Nephron (organoid): Measurements from ENCODE around the gene UBE2I.
"Not testable (repeated sequence)": the region's sequence is repeated elsewhere in the genome, so short reads cannot be mapped to it uniquely, and the experiment has no call there.

Experiments
- H3K27ac Mint-ChIP-seq, 3 experiments: 2 replicates each; pipeline ENCODE4 v1.8.0; 2020; ENCODE audit warnings: mixed read lengths in 3 of 3, mild to moderate bottlenecking in 2 of 3, moderate library complexity in 1 of 3
- H3K27me3 Mint-ChIP-seq: 2 replicates; pipeline ENCODE4 v1.8.0; 2021; ENCODE audit warnings: low read depth, mild to moderate bottlenecking, moderate library complexity, mixed read lengths
- H3K36me3 Mint-ChIP-seq: 2 replicates; pipeline ENCODE4 v1.8.0; 2020; ENCODE audit warnings: low read depth, mixed read lengths
- H3K4me1 Mint-ChIP-seq: 2 replicates; pipeline ENCODE4 v1.8.0; 2020; ENCODE audit warnings: mixed read lengths
- H3K4me3 Mint-ChIP-seq, 3 experiments: 2 replicates each; pipeline ENCODE4 v1.8.0; 2020; ENCODE audit warnings: mild to moderate bottlenecking in 3 of 3, mixed read lengths in 3 of 3, moderate library complexity in 2 of 3
- H3K9me3 Mint-ChIP-seq: 2 replicates; pipeline ENCODE4 v1.8.0; 2020; ENCODE audit warnings: mixed read lengths
- CTCF ChIP-seq, 3 experiments: fragments of 200-600 bp; sonication (generic); IDR thresholded peaks; one replicate each; pipeline ENCODE4 v1.5.0; 2021; ENCODE audit warnings: antibody characterized with exemption in 3 of 3; ENCODE audit not compliant: unreplicated experiment in 3 of 3

Gene UBE2I

DNA sequence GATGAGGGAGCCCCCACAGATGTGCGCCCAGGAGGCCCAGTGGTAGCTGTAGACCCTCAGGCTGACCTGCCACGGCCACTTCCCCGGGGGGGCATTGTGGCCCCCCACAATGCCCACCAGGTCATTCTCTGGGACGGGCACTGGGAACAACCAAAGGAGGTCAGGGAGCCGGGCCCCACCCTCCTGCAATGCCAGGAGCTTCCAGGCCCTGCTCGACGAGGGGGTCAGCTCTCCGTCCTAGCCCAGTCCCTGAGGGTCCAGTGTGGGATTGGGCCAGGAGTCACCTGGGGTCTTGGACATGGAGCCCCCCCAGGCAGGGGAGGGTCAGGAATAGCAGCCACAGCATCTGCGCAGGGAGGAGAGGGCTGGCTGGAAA, 46.6 kb upstream of the UBE2I start:
- Mint-ChIP-seq H3K27me3 (peaks cover 41% of the 10 kb centered on the region), H3K4me1 (peaks cover 7% of the 10 kb centered on the region), H3K27ac (no peak overlapping the region), H3K36me3 (no peaks in the 10 kb centered on the region), H3K9me3 (peaks cover 3% of the 10 kb centered on the region), H3K4me3 (no peak overlapping the region)
- no peak for TF ChIP-seq CTCF (IDR thresholded peaks at IDR 0.05; ENCODE audit: unreplicated experiment in 3 of 3)

GRCh38 chr16:1263591-1264344, 45.7 kb upstream of the UBE2I start:
- no peaks in the 10 kb centered on the region for H3K36me3 Mint-ChIP-seq
- H3K4me1 Mint-ChIP-seq: peaks cover 7% of the 10 kb centered on the region
- H3K27me3 Mint-ChIP-seq: peaks cover 40% of the 10 kb centered on the region
- no peak overlapping the region for H3K4me3 Mint-ChIP-seq
- H3K9me3 Mint-ChIP-seq: peaks cover 3% of the 10 kb centered on the region
- no peak for TF ChIP-seq CTCF (IDR thresholded peaks at IDR 0.05; ENCODE audit: unreplicated experiment in 3 of 3)
- peak overlapping the region in 1 of 3 experiments; percentile 2 for H3K27ac Mint-ChIP-seq

DNA sequence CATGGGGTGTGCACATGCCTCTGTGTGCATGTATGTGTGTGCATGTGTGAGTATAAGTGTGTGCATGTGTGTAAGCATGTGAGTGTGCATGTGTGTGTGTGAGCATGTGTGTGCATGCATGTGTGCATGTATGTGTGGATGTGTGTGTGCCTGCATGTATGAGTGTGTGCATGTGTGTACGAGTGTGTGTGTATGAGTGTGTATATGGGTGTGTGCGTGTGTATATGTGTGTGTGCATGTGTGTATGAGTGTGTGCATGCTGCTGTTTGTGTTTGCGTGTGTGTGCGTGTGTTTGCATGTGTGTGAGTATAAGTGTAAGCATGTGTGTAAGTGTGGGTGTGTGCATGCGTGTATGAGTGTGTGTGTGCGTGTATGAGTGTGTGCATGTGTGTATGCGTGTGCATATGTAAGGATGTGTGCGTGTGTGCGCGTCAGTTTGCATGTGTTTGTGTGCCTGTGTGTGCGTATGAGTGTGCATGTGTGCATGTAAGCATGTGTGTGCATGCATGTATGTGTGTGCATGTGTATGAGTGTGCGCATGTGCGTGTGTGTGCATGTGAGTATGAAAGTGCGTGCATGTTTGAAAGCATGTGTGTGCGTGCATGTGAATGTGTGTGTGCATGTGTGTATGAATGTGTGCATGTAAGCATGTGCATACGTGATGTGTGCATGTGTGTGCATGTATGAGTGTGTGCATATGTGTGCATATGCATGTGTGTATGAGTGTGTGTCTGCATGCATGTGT, 44.9 kb upstream of the UBE2I start:
- Mint-ChIP-seq H3K36me3 (no peaks in the 10 kb centered on the region), H3K4me1 (peaks cover 7% of the 10 kb centered on the region)
- TF ChIP-seq CTCF (IDR thresholded peaks at IDR 0.05; ENCODE audit: unreplicated experiment in 3 of 3): no peak

DNA sequence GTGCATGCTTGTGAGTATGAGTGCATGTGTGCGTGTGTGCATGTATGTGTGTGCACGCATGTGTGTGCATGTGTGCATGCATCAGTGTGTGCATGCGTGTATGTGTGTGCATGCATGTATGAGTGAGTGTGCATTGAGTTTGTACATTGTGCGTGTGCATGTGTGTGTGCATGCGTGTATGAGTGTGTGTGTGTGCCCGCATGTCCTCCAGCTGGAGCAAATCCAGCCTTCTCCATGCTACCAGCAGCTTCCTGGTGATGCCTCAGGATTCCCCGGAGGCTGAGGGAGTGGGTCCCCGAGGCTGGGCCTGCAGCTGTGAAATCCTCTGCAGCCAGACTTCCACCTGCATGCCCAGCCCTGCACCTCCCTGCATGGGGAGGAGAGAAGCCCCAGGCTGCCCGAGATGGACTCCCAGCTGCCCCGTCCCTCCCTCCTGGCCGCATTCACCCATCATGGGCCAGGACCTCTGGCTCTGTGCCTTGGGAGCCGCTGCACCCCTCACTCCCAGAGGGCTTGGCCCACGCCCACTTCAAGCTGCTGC, 44.3 kb upstream of the UBE2I start:
- Mint-ChIP-seq H3K9me3 (peaks cover 6% of the 10 kb centered on the region), H3K27ac (no peak overlapping the region), H3K36me3 (no peaks in the 10 kb centered on the region), H3K4me1 (peaks cover 11% of the 10 kb centered on the region), H3K27me3 (peaks cover 42% of the 10 kb centered on the region), H3K4me3 (no peak overlapping the region)
- TF ChIP-seq CTCF (IDR thresholded peaks at IDR 0.05; ENCODE audit: unreplicated experiment in 3 of 3): no peak

More for the DNA sequence above, 44.9 kb upstream of the UBE2I start:
- peaks cover 40% of the 10 kb centered on the region for H3K27me3 Mint-ChIP-seq
- H3K27ac Mint-ChIP-seq: peak overlapping the region in 1 of 3 experiments; percentile 2
- peak overlapping the region in 1 of 3 experiments; percentile 11 for H3K4me3 Mint-ChIP-seq
- H3K9me3 Mint-ChIP-seq: peaks cover 6% of the 10 kb centered on the region

- peaks cover 18% of the 10 kb centered on the region for H3K4me1 Mint-ChIP-seq
- no peak overlapping the region for H3K27ac Mint-ChIP-seq
- no peak overlapping the region for H3K4me3 Mint-ChIP-seq
- H3K27me3 Mint-ChIP-seq: peaks cover 37% of the 10 kb centered on the region
- H3K36me3 Mint-ChIP-seq: no peaks in the 10 kb centered on the region
- TF ChIP-seq CTCF (IDR thresholded peaks at IDR 0.05; ENCODE audit: unreplicated experiment in 3 of 3): no peak
- H3K9me3 Mint-ChIP-seq: peaks cover 6% of the 10 kb centered on the region
Measured at GRCh38 chr16:1265826-1266225, 43.6 kb upstream of the UBE2I start.

- peaks cover 28% of the 10 kb centered on the region for H3K27me3 Mint-ChIP-seq
- H3K4me3 Mint-ChIP-seq, H3K36me3 Mint-ChIP-seq, H3K9me3 Mint-ChIP-seq: not testable (repeated sequence)
- H3K4me1 Mint-ChIP-seq: peaks cover 21% of the 10 kb centered on the region
- H3K27ac Mint-ChIP-seq: peak overlapping the region in 1 of 3 experiments; percentile 81
Measured at GRCh38 chr16:1269418-1269817, 40.0 kb upstream of the UBE2I start.
